ENCODE measurements around the gene NAA16. TPM values are rescaled to one million over a fixed set of nuclear protein-coding genes. Genes with fewer than 3 reads are reported as not detected.

NAA16 gene
- total and polyA plus RNA-seq, 2 donors (not counting 1 experiment from before 2014, with no cell fraction given) = 14.3 to 33.5 TPM

DNA sequence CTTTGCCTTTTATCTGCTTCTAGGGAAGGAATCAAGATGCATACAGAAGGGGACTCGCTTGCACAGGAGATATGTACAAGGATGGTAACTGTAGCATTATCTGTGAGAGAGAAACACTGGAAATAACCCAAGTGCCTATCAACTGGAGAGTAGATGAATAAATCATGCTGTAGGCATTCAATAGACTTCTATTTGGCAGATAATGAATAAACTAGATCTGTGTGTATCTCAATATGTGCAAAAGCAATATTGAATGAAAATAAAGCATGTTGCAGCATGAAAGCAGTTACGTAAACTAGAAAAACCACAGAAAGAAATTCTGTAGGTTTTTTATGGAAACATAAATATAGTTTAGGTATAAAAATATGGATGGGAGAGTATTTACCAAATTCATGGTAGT, 107.7 kb downstream of the NAA16 start:
- TF ChIP-seq EZH2 (IDR thresholded peaks at IDR 0.05; ENCODE audit: borderline replicate concordance, insufficient read depth, low read depth, low read length, poor library complexity, severe bottlenecking) = no peak
- TF ChIP-seq, protein P1, sequence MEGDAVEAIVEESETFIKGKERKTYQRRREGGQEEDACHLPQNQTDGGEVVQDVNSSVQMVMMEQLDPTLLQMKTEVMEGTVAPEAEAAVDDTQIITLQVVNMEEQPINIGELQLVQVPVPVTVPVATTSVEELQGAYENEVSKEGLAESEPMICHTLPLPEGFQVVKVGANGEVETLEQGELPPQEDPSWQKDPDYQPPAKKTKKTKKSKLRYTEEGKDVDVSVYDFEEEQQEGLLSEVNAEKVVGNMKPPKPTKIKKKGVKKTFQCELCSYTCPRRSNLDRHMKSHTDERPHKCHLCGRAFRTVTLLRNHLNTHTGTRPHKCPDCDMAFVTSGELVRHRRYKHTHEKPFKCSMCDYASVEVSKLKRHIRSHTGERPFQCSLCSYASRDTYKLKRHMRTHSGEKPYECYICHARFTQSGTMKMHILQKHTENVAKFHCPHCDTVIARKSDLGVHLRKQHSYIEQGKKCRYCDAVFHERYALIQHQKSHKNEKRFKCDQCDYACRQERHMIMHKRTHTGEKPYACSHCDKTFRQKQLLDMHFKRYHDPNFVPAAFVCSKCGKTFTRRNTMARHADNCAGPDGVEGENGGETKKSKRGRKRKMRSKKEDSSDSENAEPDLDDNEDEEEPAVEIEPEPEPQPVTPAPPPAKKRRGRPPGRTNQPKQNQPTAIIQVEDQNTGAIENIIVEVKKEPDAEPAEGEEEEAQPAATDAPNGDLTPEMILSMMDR (IDR thresholded peaks at IDR 0.05) = no peak
- intact Hi-C loops (cut with micrococcal nuclease) = no loop called here
- Histone ChIP-seq H3K4me2 (replicated peaks; ENCODE audit: low read depth, low read length, poor library complexity, severe bottlenecking) (no peak overlapping the region), H2AFZ (ENCODE audit: insufficient read depth, low read depth, low read length, poor library complexity, severe bottlenecking) (no peak overlapping the region), H3K9me3 (ENCODE audit: control extremely low read depth in 1 of 3, control insufficient read depth in 2 of 3, insufficient read depth in 1 of 3, low read length in 2 of 3) (no peaks in the 10 kb centered on the region), H3K4me3 (ENCODE audit: control extremely low read depth in 1 of 5, extremely low read depth in 1 of 5, insufficient read depth in 1 of 5, low read depth in 2 of 5, low read length in 4 of 5) (no peak overlapping the region), H3K36me3 (replicated peaks in 1 of 2; ENCODE audit: control extremely low read depth in 1 of 2, control insufficient read depth in 1 of 2, extremely low read depth in 1 of 2, insufficient read depth in 2 of 2, low read length in 1 of 2) (no peaks in the 10 kb centered on the region), H3K9ac (ENCODE audit: low read length) (no peak overlapping the region), H3K27ac (ENCODE audit: low read length in 2 of 2) (no peak overlapping the region), H4K20me1 (ENCODE audit: control insufficient read depth, insufficient read depth, low read length, poor library complexity, severe bottlenecking) (no peaks in the 10 kb centered on the region), H3K4me1 (ENCODE audit: control insufficient read depth in 2 of 2, insufficient read depth in 2 of 2, low read length in 2 of 2) (no peaks in the 10 kb centered on the region), H3K79me2 (ENCODE audit: control insufficient read depth, insufficient read depth, low read length) (no peaks in the 10 kb centered on the region), H3K27me3 (replicated peaks in 1 of 4; ENCODE audit: control extremely low read depth in 1 of 4, control insufficient read depth in 3 of 4, insufficient read depth in 4 of 4, low read length in 3 of 4) (no peaks in the 10 kb centered on the region)
- ChIA-PET POLR2A (no interaction called here), CTCF (no interaction called here)
- ATAC-seq (ENCODE audit: low read depth) (no peak), DNase-seq (no peak)
- Mint-ChIP-seq H3K4me1 (no peaks in the 10 kb centered on the region), H3K27me3 (no peaks in the 10 kb centered on the region), H3K27ac (no peak overlapping the region), H3K9me3 (ENCODE audit: insufficient read depth) (peaks cover 2% of the 10 kb centered on the region), H3K4me3 (no peak overlapping the region)
- WGBS (ENCODE audit: insufficient coverage) = 100% methylated on average over 1 of the region's 2 CpGs

DNA sequence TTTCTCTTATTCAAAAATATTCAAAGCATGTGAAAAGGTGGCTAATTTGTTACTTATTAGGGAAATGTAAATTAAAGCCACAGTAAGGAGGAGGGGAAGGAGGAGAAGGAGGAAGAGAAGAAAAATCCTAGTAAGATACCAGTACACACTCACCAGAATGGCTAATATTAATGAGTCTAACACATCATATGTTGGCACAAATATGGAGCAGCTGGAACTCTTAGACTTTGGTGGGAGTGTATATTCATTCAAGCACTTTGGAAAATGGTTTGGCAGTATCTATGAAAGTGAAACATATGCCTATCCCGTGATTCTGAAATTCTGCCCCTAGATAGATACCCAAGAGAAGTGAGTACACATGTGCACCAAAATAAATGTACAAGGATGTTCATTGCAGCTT, 108.1 kb downstream of the NAA16 start:
- H3K4me1 ChIP-seq (ENCODE audit: control insufficient read depth in 2 of 2, insufficient read depth in 2 of 2, low read length in 2 of 2) = no peaks in the 10 kb centered on the region
- H4K20me1 ChIP-seq (ENCODE audit: control insufficient read depth, insufficient read depth, low read length, poor library complexity, severe bottlenecking) = no peaks in the 10 kb centered on the region
- ChIA-PET POLR2A (no interaction called here), CTCF (no interaction called here)
- ATAC-seq (ENCODE audit: low read depth) (no peak), DNase-seq (no peak)
- no peak overlapping the region for H3K4me3 ChIP-seq (ENCODE audit: control extremely low read depth in 1 of 5, extremely low read depth in 1 of 5, insufficient read depth in 1 of 5, low read depth in 2 of 5, low read length in 4 of 5)
- H3K4me1 Mint-ChIP-seq = no peaks in the 10 kb centered on the region
- H2AFZ ChIP-seq (ENCODE audit: insufficient read depth, low read depth, low read length, poor library complexity, severe bottlenecking) = no peak overlapping the region
- no CpG with 5 or more reads among the region's 1 CpG for WGBS (ENCODE audit: insufficient coverage)
- no peaks in the 10 kb centered on the region for H3K27me3 ChIP-seq (replicated peaks in 1 of 4; ENCODE audit: control extremely low read depth in 1 of 4, control insufficient read depth in 3 of 4, insufficient read depth in 4 of 4, low read length in 3 of 4)
- H3K9me3 Mint-ChIP-seq (ENCODE audit: insufficient read depth) = peaks cover 2% of the 10 kb centered on the region
- H3K4me2 ChIP-seq (replicated peaks; ENCODE audit: low read depth, low read length, poor library complexity, severe bottlenecking) = no peak overlapping the region
- H3K27me3 Mint-ChIP-seq = no peaks in the 10 kb centered on the region
- TF ChIP-seq EZH2 (IDR thresholded peaks at IDR 0.05; ENCODE audit: borderline replicate concordance, insufficient read depth, low read depth, low read length, poor library complexity, severe bottlenecking) = no peak
- TF ChIP-seq, protein P1 (IDR thresholded peaks at IDR 0.05) = no peak
- H3K27ac Mint-ChIP-seq = no peak overlapping the region
- no peaks in the 10 kb centered on the region for H3K9me3 ChIP-seq (ENCODE audit: control extremely low read depth in 1 of 3, control insufficient read depth in 2 of 3, insufficient read depth in 1 of 3, low read length in 2 of 3)
- no peak overlapping the region for H3K9ac ChIP-seq (ENCODE audit: low read length)
- no peaks in the 10 kb centered on the region for H3K79me2 ChIP-seq (ENCODE audit: control insufficient read depth, insufficient read depth, low read length)
- intact Hi-C loops (cut with micrococcal nuclease) = no loop called here
- no peak overlapping the region for H3K4me3 Mint-ChIP-seq
- no peaks in the 10 kb centered on the region for H3K36me3 ChIP-seq (replicated peaks in 1 of 2; ENCODE audit: control extremely low read depth in 1 of 2, control insufficient read depth in 1 of 2, extremely low read depth in 1 of 2, insufficient read depth in 2 of 2, low read length in 1 of 2)
- H3K27ac ChIP-seq (ENCODE audit: low read length in 2 of 2) = no peak overlapping the region
